Middle frontal gyrus (tissue), 1 donor: ENCODE results near the gene DNM3.
"Not testable (repeated sequence)": the region's sequence is repeated elsewhere in the genome, so short reads cannot be mapped to it uniquely, and the experiment has no call there.

Experiments used
- DNase-seq: peaks from one replicate; pipeline ENCODE4 v3.0.0-alpha.2; 2015; ENCODE audit warnings: low spot score; ENCODE audit errors: extremely low spot score

DNM3 gene

DNA sequence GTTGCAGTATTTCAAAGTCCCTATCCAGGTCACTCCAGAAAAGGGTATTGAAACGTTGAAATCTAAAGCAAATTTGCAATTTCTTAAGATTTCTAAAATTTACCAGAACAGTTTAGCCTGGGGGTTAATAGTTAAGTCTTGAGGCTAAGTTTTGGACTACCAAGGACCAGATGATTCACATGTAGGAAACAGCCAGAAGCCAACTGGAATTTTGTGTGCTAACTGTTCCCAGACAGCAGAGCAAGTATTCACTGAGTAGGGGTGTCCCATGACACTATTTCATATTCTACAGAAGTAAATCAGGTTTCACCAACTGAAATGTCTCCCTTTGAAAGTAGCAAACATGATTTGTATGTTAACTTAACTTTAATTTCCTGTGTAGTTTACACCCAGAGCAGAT lies 567.7 kb downstream of the DNM3 start:
- no peak for DNase-seq

DNA sequence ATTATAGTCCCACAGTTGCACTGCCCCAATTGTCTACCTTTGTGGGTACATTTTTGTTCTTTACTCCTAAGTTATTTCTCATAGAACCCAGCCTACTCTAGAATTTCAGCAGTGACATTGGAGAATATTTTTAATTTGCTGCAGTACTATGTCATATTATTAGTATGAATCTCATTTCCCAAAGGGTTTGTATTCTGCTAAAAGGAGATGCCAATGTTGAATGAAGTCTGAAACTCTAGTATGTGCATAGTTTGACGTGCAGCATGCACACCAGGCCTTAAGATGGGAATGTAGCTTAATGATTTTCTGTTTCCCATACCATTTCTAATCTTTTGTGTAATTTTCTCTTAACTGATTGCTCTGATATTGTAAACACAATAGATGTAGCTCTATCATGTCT lies 568.7 kb downstream of the DNM3 start:
- no peak for DNase-seq

- no peak for DNase-seq
These were observed 570.6 kb downstream of the DNM3 start for GRCh38 chr1:172411791-172412338.

- no peak for DNase-seq
These were observed 573.0 kb downstream of the DNM3 start for GRCh38 chr1:172414331-172414730.

DNA sequence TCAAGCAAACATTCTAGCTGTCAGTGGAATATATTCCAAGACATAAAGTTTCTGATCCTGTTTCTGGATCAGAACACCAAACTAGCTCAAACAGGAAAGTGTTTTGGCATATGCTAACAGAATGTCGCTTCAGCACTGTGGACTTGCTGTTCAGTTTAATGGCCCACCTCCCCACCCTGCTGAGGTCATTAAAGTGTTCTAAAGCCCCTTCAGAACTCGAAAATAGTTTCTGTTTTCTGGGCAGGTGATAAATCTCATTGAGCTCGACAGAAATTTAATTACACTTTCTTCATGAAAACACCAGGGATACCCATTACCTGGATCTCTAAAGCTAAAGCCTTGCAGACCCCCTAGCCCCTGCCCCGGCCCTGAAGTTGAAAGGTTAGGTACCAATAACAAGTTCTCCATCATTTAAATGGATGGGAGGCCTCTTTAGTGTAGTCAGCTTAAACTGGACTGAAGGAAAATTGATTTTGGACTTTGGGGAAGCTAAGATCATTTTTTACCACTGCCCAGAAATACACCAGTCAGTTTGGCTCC lies 575.3 kb downstream of the DNM3 start:
- DNase-seq = no peak

DNA sequence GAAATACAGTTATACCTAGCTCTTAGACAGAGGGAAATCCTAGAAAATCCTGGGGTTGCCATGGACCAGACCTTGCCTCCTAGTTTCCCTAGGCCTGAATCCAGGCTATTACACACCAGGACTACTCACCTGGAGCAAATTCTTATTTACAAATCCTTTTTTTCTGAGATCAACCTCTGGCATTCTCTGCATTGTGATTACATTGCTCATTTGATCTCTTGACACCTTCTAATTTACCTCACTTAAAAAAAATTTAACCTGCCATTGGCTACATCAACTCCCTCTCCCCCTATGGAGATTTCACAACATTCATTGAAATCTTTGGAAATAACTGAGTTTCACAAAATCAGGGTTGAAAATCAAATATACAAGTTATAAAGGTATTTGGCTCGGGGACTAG lies 576.3 kb downstream of the DNM3 start:
- DNase-seq = no peak

DNA sequence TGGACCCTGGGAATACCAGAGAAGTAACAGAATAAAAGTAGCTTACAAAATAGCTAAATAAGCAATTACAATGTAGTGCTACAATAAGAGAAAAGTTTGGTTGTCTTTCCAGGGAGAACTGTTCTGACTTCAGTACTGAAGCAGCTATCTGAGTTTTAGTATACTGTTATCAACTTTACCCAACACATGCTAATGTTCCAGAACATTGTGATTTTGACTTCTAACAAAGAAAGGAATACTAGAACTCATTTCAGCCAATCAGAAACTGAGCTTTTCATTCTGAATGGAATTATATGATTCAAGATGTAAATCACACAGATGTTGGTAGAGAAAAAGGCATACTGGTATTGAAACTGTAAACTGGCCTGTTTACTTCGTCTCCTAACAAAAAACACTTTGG lies 579.1 kb downstream of the DNM3 start, which contains the start of gene C1orf105:
Gene C1orf105, plus strand, starts transcription at position 301 of the 400 bp plus-strand sequence. CDS start 201 bp downstream, outside the sequence.
- no peak for DNase-seq

DNA sequence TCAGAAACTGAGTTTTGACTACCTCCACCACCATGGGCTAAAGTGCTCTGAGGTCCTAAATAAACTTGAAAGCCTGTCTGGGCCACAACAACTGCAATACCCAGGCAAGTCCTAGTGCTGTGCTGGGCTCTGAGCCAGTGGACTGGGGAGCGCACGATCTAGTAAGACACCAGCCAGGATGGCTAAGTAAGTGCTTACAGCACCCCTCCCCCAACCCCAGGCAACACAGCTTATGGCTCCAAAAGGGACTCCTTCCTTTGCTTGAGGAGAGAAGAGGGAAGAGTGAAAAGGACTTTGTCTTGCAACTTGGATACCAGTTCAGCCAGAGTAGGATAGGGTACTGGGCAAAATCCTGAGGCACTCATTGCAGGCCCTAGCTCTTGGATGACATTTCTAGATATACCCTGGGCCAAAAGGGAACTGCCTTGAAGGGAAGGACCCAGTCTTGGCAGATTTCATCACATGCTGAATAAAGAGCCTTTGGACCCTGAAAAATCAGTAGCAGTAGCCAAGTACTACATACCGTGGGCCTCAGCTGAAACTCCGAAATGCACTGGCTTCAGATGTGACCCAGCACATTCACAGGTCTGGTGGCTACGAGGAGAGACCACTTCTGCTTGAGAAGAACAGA lies 580.8 kb downstream of the DNM3 start:
- no peak for DNase-seq

- DNase-seq = no peak
These were observed 582.0 kb downstream of the DNM3 start for GRCh38 chr1:172423336-172423735.

GRCh38 chr1:172425339-172425738 lies 584.0 kb downstream of the DNM3 start:
- no peak for DNase-seq

DNA sequence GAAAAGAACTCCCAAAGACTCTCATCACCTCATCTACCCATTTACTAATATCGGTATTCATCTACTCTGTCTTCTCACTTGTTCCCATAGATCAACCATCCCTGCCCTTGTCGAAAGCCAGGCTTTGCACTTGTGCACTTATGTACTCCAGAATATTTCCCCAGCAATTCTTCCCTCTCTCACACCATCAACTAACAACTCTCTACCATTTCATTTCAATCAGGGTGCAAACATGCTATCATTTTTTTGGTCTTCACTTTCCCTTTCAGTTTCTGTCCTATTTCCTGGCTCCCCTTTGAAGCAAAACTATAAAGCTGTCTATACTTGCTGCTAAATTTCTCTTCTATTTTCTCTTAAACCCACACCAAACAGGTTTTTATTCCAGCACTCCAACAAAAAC lies 585.9 kb downstream of the DNM3 start:
- DNase-seq = no peak

GRCh38 chr1:172429331-172430127 lies 588.2 kb downstream of the DNM3 start:
- DNase-seq = peak; percentile 50

DNA sequence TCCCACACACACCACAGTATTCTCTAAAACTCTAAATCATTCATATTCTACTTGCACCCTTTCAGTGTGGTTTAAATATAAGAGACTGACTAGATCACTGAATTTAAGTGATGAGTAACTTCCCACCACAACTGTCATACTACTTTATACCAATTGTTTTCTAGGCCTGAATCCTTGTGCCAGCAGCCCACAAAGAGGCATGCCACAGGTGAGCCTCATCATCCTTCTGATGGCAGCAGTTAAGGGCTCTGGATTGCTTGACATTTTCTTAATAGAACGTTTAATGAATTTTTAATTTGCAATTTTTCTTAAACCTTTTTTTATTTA lies 588.8 kb downstream of the DNM3 start:
- DNase-seq = no peak

GRCh38 chr1:172431204-172431603 lies 589.9 kb downstream of the DNM3 start:
- DNase-seq = no peak

DNA sequence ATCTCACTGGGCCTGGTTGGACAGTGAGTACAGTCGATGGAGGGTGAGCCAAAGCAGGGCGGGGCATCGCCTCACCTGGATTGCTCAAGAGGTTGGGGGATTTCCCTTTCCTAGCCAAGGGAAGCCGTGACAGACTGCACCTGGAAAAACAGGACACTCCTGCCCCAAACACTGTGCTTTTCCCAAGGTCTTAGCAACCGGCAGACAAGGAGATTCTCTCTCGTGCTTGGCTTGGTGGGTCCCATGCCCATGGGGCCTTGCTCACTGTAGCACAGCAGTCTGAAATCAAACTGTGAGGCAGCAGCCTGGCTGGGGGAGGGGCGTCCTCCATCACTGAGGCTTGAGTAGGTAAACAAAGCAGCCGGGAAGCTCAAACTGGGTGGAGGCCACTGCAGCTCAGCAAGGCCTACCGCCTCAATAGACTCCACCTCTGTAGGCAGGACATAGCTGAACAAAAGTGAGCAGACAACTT lies 590.5 kb downstream of the DNM3 start:
- DNase-seq = no peak

DNA sequence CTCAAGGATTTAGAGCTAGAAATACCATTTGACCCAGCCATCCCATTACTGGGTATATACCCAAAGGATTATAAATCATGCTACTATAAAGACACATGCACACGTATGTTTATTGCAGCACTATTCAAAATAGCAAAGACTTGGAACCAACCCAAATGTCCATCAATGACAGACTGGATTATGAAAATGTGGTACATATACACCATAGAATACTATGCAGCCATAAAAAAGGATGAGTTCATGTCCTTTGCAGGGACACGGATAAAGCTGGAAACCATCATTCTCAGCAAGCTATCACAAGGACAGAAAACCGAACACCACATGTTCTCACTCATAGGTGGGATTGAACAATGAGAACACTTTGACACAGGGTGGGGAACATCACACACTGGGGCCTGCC lies 595.9 kb downstream of the DNM3 start:
- DNase-seq = not testable (repeated sequence)

- no peak for DNase-seq
These were observed 601.1 kb downstream of the DNM3 start for GRCh38 chr1:172442404-172442803.

- no peak for DNase-seq
These were observed 601.7 kb downstream of the DNM3 start for GRCh38 chr1:172442843-172443565.

DNA sequence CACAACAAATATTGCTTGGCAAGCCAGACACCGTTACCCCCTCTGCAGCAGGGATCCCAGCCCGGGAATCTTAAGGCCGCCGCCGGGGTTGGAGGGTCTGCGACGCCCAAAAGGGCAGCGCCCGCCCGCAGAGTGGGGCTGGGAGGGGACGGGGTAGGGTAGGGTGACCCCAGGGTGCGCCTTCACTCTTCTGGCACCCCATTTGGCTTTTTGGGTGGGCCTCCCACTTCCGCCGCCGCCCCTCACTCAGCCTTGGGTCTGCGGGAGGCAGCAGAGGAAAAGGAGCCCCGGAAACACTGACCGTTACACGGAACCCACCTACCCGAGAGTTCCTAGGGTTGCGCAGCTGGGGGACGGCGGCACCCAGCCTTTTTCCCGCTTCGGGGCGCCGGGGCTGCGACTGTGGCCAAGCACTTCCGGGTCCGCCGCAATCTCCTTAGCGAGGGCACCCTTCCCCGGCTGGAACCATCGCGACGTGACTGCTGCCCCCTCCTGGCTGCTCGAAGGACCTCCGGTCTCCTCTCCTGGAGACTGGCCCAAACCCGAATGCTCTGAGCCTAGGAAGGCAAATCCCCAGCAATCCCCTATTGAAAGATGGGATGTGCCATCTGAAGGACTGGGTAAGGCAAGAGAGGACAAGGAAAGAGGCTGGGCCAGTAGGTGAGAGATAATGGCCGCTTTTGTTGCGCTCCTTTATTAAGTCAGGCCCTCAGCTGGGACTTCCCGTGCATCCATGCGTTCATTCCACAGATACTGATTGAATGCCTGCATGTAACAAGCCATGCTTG lies 602.6 kb downstream of the DNM3 start, which contains the start of gene PIGC:
Gene PIGC, minus strand, starts transcription at position 404 of the 788 bp plus-strand sequence. CDS start 1,447 bp downstream, outside the sequence.
- DNase-seq = peak; percentile 84

GRCh38 chr1:172446547-172446946 lies 605.2 kb downstream of the DNM3 start:
- DNase-seq = no peak

GRCh38 chr1:172447641-172448040 lies 606.3 kb downstream of the DNM3 start:
- no peak for DNase-seq
